K562 (cell line): ENCODE data around the gene LRFN2. TPM values are rescaled to one million over a fixed set of nuclear protein-coding genes. Genes with fewer than 3 reads are reported as not detected.

ENCODE experiments used
- ATAC-seq: fragments of 200-7000 bp; cut with Tn5 transposase; 3 replicates; pipeline ENCODE4 v1.9.1; 2020; ENCODE audit warnings: moderate library complexity
- BruUV-seq: library from RNA; stranded (reverse); fragments of 400-500 nt; replicated peaks from 2 replicates; lab custom pipeline; 2021; lab: Mats Ljungman, UMichigan
- CTCF ChIA-PET: fragments of 300-600 bp; formaldehyde crosslinking; extraction: SDS; loops from one replicate; lab custom pipeline; 2021; ENCODE audit warnings: low intra/inter-chr PET ratio; lab: Yijun Ruan, JAX
- POLR2A ChIA-PET: fragments of 300-600, 350-650 bp; sonication (Branson Sonifier 250); formaldehyde crosslinking; extraction: SDS; loops from one replicate; lab custom pipeline; 2021; ENCODE audit warnings: antibody characterized with exemption, inconsistent platforms; lab: Yijun Ruan, JAX
- DNase-seq, 4 experiments: peaks; one replicate each; pipeline versions ENCODE4 v3.0.0 to v3.0.0-alpha.2; 2011 to 2018; ENCODE audit warnings: low spot score in 3 of 4, mixed read lengths in 3 of 4; ENCODE audit errors: extremely low read depth in 1 of 4
- FAIRE-seq: peaks from 2 replicates; lab custom pipeline; 2011; peaks lifted over from hg19 to GRCh38; lab: Jason Lieb, UNC
- H2AFZ ChIP-seq: 2 replicates; pipeline ENCODE4 v1.6.0; 2011; ENCODE audit warnings: low read depth, low read length, control low read depth, inconsistent platforms
- H3K27ac ChIP-seq: fragments of 200-600 bp; 3 replicates; pipeline ENCODE4 v1.8.0; 2011; ENCODE audit warnings: low read depth, mild to moderate bottlenecking, control low read depth, inconsistent platforms, low read length, moderate library complexity, mixed read lengths; ENCODE audit errors: extremely low read depth
- H3K27me3 ChIP-seq, 2 experiments: fragments of 300-600 bp in 1 of 2; 2 replicates in 1 of 2; 3 replicates in 1 of 2; pipeline versions ENCODE4 v1.6.0 to v1.8.0; 2011; ENCODE audit warnings: inconsistent platforms in 2 of 2, low read length in 2 of 2, mild to moderate bottlenecking in 1 of 2, mixed read lengths in 1 of 2, moderate library complexity in 1 of 2; ENCODE audit not compliant: control insufficient read depth in 2 of 2, insufficient read depth in 2 of 2
- H3K36me3 ChIP-seq: fragments of 300-600 bp; 3 replicates; pipeline ENCODE4 v1.8.0; 2011; ENCODE audit warnings: mild to moderate bottlenecking, low read length, inconsistent platforms; ENCODE audit not compliant: control insufficient read depth, insufficient read depth
- H3K4me1 ChIP-seq, 2 experiments: fragments of 200-600 bp in 1 of 2; replicated peaks in 1 of 2; 2 replicates in 1 of 2; 3 replicates in 1 of 2; pipeline versions ENCODE4 v1.5.1 to v1.8.0; 2011; ENCODE audit warnings: inconsistent platforms in 2 of 2, low read length in 2 of 2, mild to moderate bottlenecking in 1 of 2, mixed read lengths in 1 of 2, moderate library complexity in 1 of 2; ENCODE audit not compliant: control insufficient read depth in 2 of 2, insufficient read depth in 2 of 2
- H3K4me2 ChIP-seq: 2 replicates; pipeline ENCODE4 v1.6.1; 2011; ENCODE audit warnings: low read length, control low read depth, inconsistent platforms, mixed read lengths; ENCODE audit not compliant: insufficient read depth
- H3K4me3 ChIP-seq: fragments of 200-600 bp; sonication (generic), shearing (Covaris generic); 2 replicates; pipeline ENCODE4 v1.5.1; 2016; ENCODE audit warnings: control low read depth, inconsistent platforms
- H3K79me2 ChIP-seq: fragments of 200-600 bp; 3 replicates; pipeline ENCODE4 v1.8.0; 2011; ENCODE audit warnings: low read length, inconsistent platforms; ENCODE audit not compliant: control insufficient read depth, insufficient read depth
- H3K9ac ChIP-seq, 2 experiments: 2 replicates each; pipeline versions ENCODE4 v1.6.0 to v1.6.1; 2011; ENCODE audit warnings: low read depth in 2 of 2, low read length in 2 of 2, control low read depth in 1 of 2, inconsistent platforms in 1 of 2, mild to moderate bottlenecking in 1 of 2, mixed read lengths in 1 of 2; ENCODE audit not compliant: insufficient read depth in 1 of 2
- H3K9me1 ChIP-seq: one replicate; pipeline ENCODE4 v1.6.0; 2011; ENCODE audit warnings: inconsistent platforms, mild to moderate bottlenecking, low read length, moderate library complexity; ENCODE audit not compliant: control insufficient read depth, insufficient read depth
- H3K9me3 ChIP-seq: replicated peaks from 2 replicates; pipeline ENCODE4 v1.5.1; 2011; ENCODE audit warnings: low read depth, low read length, inconsistent platforms; ENCODE audit not compliant: control insufficient read depth, insufficient read depth
- H4K20me1 ChIP-seq: replicated peaks from 2 replicates; pipeline ENCODE4 v1.6.1; 2011; ENCODE audit warnings: low read length, inconsistent platforms, mixed read lengths; ENCODE audit not compliant: control insufficient read depth, insufficient read depth
- CBX3 ChIP-seq, 2 experiments: IDR thresholded peaks; 1 replicate in 1 of 2; 2 replicates in 1 of 2; pipeline ENCODE4 v1.6.1; 2012; ENCODE audit warnings: inconsistent platforms in 2 of 2, low read length in 2 of 2, borderline replicate concordance in 1 of 2, control low read depth in 1 of 2
- CHD2 ChIP-seq: IDR thresholded peaks from 2 replicates; pipeline ENCODE4 v1.6.1; 2011; ENCODE audit warnings: low read depth, low read length
- DPF2 ChIP-seq: fragments of 450-650 bp; IDR thresholded peaks from 2 replicates; pipeline ENCODE4 v1.6.1; 2016
- HINFP ChIP-seq: fragments of 450-650 bp; conservative IDR thresholded peaks from 2 replicates; pipeline ENCODE4 v1.6.1; 2016; ENCODE audit warnings: missing genetic modification characterization, low read depth, mild to moderate bottlenecking, control low read depth, missing compliant biosample characterization
- IFI16 ChIP-seq: fragments of 250-450 bp; sonication (Bioruptor Pico); IDR thresholded peaks from 2 replicates; pipeline ENCODE4 v2.1.2; 2022; ENCODE audit warnings: mild to moderate bottlenecking, inconsistent platforms
- MAZ ChIP-seq, 2 experiments: fragments of 450-650 bp in 1 of 2; sonication (generic) in 1 of 2; formaldehyde crosslinking; IDR thresholded peaks in 1 of 2; conservative IDR thresholded peaks in 1 of 2; 2 replicates each; pipeline versions ENCODE4 v1.4.0 to v1.5.0; 2020; ENCODE audit warnings: mild to moderate bottlenecking in 1 of 2, missing genetic modification reagents in 1 of 2
- RBFOX2 ChIP-seq: fragments of 200-400 bp; formaldehyde crosslinking; IDR thresholded peaks from 2 replicates; pipeline ENCODE4 v1.6.1; 2017; ENCODE audit warnings: low read depth, mild to moderate bottlenecking, low read length, moderate library complexity
- ZFP91 ChIP-seq: sonication (generic); formaldehyde crosslinking; IDR thresholded peaks from 2 replicates; pipeline ENCODE4 v1.8.0; 2022; ENCODE audit warnings: mild to moderate bottlenecking, missing genetic modification reagents
- ZNF324 ChIP-seq: fragments of 250-450 bp; sonication (Bioruptor Pico); IDR thresholded peaks from 2 replicates; pipeline ENCODE4 v1.4.0; 2020; ENCODE audit warnings: mild to moderate bottlenecking
- WGBS: fragments of 100-300 bp; shearing (Covaris generic); methylation state at CpG from one replicate; pipeline ENCODE4 v1.1.6; 2016; ENCODE audit warnings: low coverage, mixed read lengths; ENCODE audit not compliant: insufficient coverage; ENCODE audit errors: missing lambda C conversion rate; 5-methylcytosine and 5-hydroxymethylcytosine counted together
- in situ Hi-C: fragments of 300-500 bp; cut with MboI; formaldehyde crosslinking; loops from 4 replicates; pipeline ENCODE4 v1.15.0; 2018; ENCODE audit warnings: inconsistent platforms, mixed read lengths
- intact Hi-C: fragments of 100-400 bp; cut with micrococcal nuclease; formaldehyde crosslinking; loops from 2 replicates; pipeline ENCODE4 v1.14.2; 2022
- polyA plus RNA-seq, 8 experiments: library from polyadenylated mRNA; depleted of rRNA in 4 of 8; stranded (reverse) in 5 of 8; unstranded in 3 of 8; fragments of >200 nt; fragmentation: Nextera tagmentation in 2 of 8; fragmentation: Illumina TruSeq in 1 of 8; extraction: Ambion mirVana in 2 of 8; extraction: Trizol in 1 of 8; gene quantifications; 2 replicates each; pipeline versions ENCODE4 v1.2.1 to v1.2.3, GENCODE V29; 2011 to 2014; ENCODE audit warnings: inconsistent platforms in 1 of 8, missing spikeins in 1 of 8
- total RNA-seq, 7 experiments: library from RNA; depleted of rRNA in 6 of 7; stranded (reverse); fragments of >200 nt in 6 of 7; fragmentation: Illumina TruSeq in 2 of 7; extraction: Trizol in 2 of 7; gene quantifications; 2 replicates each; pipeline versions ENCODE4 v1.2.1 to v1.2.3, GENCODE V29; 2011 to 2021; ENCODE audit warnings: low replicate concordance in 1 of 7

LRFN2 gene
- total and polyA plus RNA-seq, 9 of the 15 experiments (the other 6 are each of a cell fraction or from before 2014, with no cell fraction given): not detected

GRCh38 chr6:40535110-40535818, 51.9 kb downstream of the LRFN2 start:
- Histone ChIP-seq H3K27ac (no peak overlapping the region), H3K79me2 (no peaks in the 10 kb centered on the region), H3K4me1 (no peaks in the 10 kb centered on the region), H3K4me3 (no peak overlapping the region), H3K4me2 (no peak overlapping the region), H3K9me3 (no peaks in the 10 kb centered on the region), H2AFZ (no peak overlapping the region), H4K20me1 (peaks cover 17% of the 10 kb centered on the region), H3K9ac (no peak overlapping the region), H3K27me3 (peaks cover 5 to 38% of the 10 kb centered on the region in 2 experiments; a peak in 4 of 5 replicates), H3K9me1 (no peaks in the 10 kb centered on the region), H3K36me3 (no peaks in the 10 kb centered on the region)
- CTCF ChIA-PET: no interaction called here
- BruUV-seq: no TSS peak
- POLR2A ChIA-PET: interaction anchor here (1.3 kb wide), 1 partner anchor 13 kb away, joined by 3 read pairs; no protein-coding TSS in a partner anchor
- no peak for TF ChIP-seq ZFP91
- no peak for TF ChIP-seq DPF2
- no peak for TF ChIP-seq CBX3 (IDR thresholded peaks at IDR 0.05; ENCODE audit: borderline replicate concordance in 1 of 2, low read length in 2 of 2)
- no peak for TF ChIP-seq IFI16 (CRISPR knock-in tag)
- no peak for TF ChIP-seq MAZ (CRISPR knock-in tag; conservative IDR thresholded peaks at IDR 0.05 in 1 of 2, IDR thresholded peaks at IDR 0.05 in 1 of 2)
- TF ChIP-seq ZNF324 (CRISPR knock-in tag): no peak
- no peak for TF ChIP-seq CHD2
- TF ChIP-seq HINFP (tag): no peak
- no peak for TF ChIP-seq RBFOX2
- FAIRE-seq: no peak
- ATAC-seq: no peak
- in situ Hi-C loops (no loop called here), intact Hi-C loops (no loop called here)
- 0% methylated on average over 3 of the region's 3 CpGs for WGBS
- no peak for DNase-seq
